AG08395 (cell line): ENCODE results near the gene NDRG3.

Experiments
- DNase-seq: peaks from one replicate; pipeline ENCODE4 v3.0.0; 2012; ENCODE audit warnings: mixed read lengths, low spot score

Gene NDRG3

GRCh38 chr20:36606158-36607066, 139.5 kb downstream of the NDRG3 start:
- DNase-seq, result peak; percentile 10

- peak; percentile 98 for DNase-seq
Observed at GRCh38 chr20:36605399-36606157, 140.3 kb downstream of the NDRG3 start, which contains the start of gene RAB5IF. TSS of gene RAB5IF (plus strand) at chr20:36605779. CDS start at chr20:36605952, 173 bp downstream.

DNA sequence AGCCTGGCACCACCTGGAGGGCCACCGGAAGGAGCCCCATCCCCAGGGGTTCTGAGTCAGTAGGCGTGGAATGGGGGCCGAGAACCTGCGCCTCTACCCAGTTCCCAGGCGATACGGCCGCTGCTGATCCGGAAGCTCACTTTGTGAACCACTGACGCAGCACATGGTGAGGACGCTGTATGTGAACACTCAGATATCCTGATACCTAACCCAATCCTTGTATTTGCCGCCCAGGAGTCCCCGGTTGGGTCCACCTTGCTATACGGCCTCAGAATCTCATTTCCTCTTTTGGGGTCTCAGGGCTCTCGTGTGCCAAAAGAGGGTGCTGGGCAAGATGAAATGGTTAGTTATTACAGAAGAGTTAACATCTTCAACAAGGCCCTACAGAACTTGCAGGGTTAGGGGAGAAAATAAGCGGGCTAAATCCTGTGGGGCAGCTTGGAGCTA, 140.9 kb downstream of the NDRG3 start:
- no peak for DNase-seq
